Colon (tissue), 2 donors: ENCODE data around the gene MEF2C.

Experiments
- FAIRE-seq: peaks from 2 replicates; lab custom pipeline; 2012; peaks lifted over from hg19 to GRCh38; lab: Jason Lieb, UNC
- donor health status: control.
- donor health status: control.

Gene MEF2C

GRCh38 chr5:88686726-88687125, 196.3 kb downstream of the MEF2C start:
- no peak for FAIRE-seq

GRCh38 chr5:88685591-88686541, 197.1 kb downstream of the MEF2C start:
- no peak for FAIRE-seq

GRCh38 chr5:88683506-88684135, 199.4 kb downstream of the MEF2C start:
- no peak for FAIRE-seq

GRCh38 chr5:88682881-88683361, 200.1 kb downstream of the MEF2C start:
- no peak for FAIRE-seq

- FAIRE-seq = no peak
Observed at GRCh38 chr5:88682131-88682530, 200.9 kb downstream of the MEF2C start.

GRCh38 chr5:88681211-88681803, 201.7 kb downstream of the MEF2C start:
- FAIRE-seq = no peak

GRCh38 chr5:88680253-88681132, 202.5 kb downstream of the MEF2C start:
- no peak for FAIRE-seq

- no peak for FAIRE-seq
Observed at GRCh38 chr5:88679638-88680037, 203.3 kb downstream of the MEF2C start.

- no peak for FAIRE-seq
Observed at GRCh38 chr5:88678770-88679381, 204.1 kb downstream of the MEF2C start.

- no peak for FAIRE-seq
Observed at GRCh38 chr5:88677943-88678769, 204.8 kb downstream of the MEF2C start.

GRCh38 chr5:88677376-88677895, 205.5 kb downstream of the MEF2C start:
- FAIRE-seq = no peak

GRCh38 chr5:88676637-88677375, 206.2 kb downstream of the MEF2C start:
- no peak for FAIRE-seq

- no peak for FAIRE-seq
Observed at GRCh38 chr5:88675708-88676636, 207.0 kb downstream of the MEF2C start.

- FAIRE-seq = no peak
Observed at GRCh38 chr5:88675168-88675707, 207.7 kb downstream of the MEF2C start.

GRCh38 chr5:88674356-88675167, 208.4 kb downstream of the MEF2C start:
- FAIRE-seq = no peak

- FAIRE-seq = no peak
Observed at GRCh38 chr5:88673253-88674105, 209.5 kb downstream of the MEF2C start.
